ENCODE results near the gene STK39. TPM values are rescaled to one million over a fixed set of nuclear protein-coding genes. Genes with fewer than 3 reads are reported as not detected.
A peak's percentile ranks its signal among the peaks of the same experiment; 100 is the strongest.

STK39 gene
- total RNA-seq, 1 donor: 18.1 TPM

DNA sequence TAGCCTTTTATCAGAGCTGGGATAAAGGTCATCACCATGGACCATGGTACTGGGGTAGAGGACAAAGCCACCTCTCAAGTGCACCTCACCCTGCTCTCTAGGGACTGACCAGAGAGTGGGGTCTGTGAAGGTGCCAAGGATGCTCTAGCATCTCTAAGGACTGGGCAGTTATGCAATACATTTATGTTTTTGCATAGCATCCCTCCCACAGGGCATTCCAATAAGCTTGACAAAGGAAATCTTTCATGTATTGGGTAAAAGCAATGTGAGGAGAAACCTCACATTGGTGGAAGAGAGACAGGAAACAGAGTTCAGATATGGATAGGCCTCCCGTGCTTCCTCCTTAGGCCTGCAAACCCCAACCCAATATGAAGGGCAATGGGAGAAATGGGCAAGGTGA, 31.6 kb downstream of the STK39 start:
- Histone ChIP-seq H3K27me3 (ENCODE audit: insufficient read depth, low read length) (no peaks in the 10 kb centered on the region), H3K79me2 (ENCODE audit: insufficient read depth, low read length) (peaks cover 64% of the 10 kb centered on the region)

DNA sequence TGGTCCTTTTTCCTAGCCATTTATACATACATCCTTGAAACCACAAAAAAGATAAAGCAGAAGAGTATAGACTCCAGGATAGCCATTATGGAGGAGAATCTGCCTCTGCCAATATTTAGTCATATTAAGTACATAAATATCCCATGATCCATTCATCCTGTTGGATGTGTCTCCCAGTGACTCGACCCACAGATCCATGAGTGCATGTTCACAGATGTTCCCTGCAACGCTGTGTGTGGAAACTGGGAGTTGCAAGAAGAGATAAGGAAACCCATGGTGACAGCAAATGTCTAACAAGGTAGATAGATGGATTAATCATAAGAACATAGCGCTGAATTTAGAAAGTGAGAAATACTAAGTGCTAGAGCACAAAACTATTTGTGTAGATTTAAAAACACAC, 34.5 kb downstream of the STK39 start:
- H3K79me2 ChIP-seq (ENCODE audit: insufficient read depth, low read length): peaks cover 63% of the 10 kb centered on the region
- peaks cover 11% of the 10 kb centered on the region for H4K20me1 ChIP-seq (ENCODE audit: insufficient read depth, low read length)
- H3K27me3 ChIP-seq (ENCODE audit: insufficient read depth, low read length): no peaks in the 10 kb centered on the region
- H3K4me2 ChIP-seq (ENCODE audit: insufficient read depth, low read length): no peak overlapping the region
- H3K9me3 ChIP-seq (ENCODE audit: low read depth, low read length): no peaks in the 10 kb centered on the region
- no peaks in the 10 kb centered on the region for H3K36me3 ChIP-seq (ENCODE audit: insufficient read depth, low read length)
- no peak overlapping the region for H3K4me3 ChIP-seq (ENCODE audit: insufficient read depth, low read length)
- H2AFZ ChIP-seq (ENCODE audit: low read length): no peak overlapping the region
- H3K4me1 ChIP-seq (ENCODE audit: insufficient read depth, low read length): peaks cover 37% of the 10 kb centered on the region
- no peak overlapping the region for H3K27ac ChIP-seq (ENCODE audit: low read depth, low read length)
- DNase-seq (ENCODE audit: insufficient read length, low spot score, missing footprints): no peak
- TF ChIP-seq, protein P1, sequence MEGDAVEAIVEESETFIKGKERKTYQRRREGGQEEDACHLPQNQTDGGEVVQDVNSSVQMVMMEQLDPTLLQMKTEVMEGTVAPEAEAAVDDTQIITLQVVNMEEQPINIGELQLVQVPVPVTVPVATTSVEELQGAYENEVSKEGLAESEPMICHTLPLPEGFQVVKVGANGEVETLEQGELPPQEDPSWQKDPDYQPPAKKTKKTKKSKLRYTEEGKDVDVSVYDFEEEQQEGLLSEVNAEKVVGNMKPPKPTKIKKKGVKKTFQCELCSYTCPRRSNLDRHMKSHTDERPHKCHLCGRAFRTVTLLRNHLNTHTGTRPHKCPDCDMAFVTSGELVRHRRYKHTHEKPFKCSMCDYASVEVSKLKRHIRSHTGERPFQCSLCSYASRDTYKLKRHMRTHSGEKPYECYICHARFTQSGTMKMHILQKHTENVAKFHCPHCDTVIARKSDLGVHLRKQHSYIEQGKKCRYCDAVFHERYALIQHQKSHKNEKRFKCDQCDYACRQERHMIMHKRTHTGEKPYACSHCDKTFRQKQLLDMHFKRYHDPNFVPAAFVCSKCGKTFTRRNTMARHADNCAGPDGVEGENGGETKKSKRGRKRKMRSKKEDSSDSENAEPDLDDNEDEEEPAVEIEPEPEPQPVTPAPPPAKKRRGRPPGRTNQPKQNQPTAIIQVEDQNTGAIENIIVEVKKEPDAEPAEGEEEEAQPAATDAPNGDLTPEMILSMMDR (IDR thresholded peaks at IDR 0.05; ENCODE audit: extremely low read depth, low read depth, low read length): no peak

More for the DNA sequence above, 31.6 kb downstream of the STK39 start:
- Histone ChIP-seq H3K4me2 (ENCODE audit: insufficient read depth, low read length) (peak overlapping the region; percentile 6), H3K4me1 (ENCODE audit: insufficient read depth, low read length) (peaks cover 28% of the 10 kb centered on the region), H2AFZ (ENCODE audit: low read length) (no peak overlapping the region), H3K27ac (ENCODE audit: low read depth, low read length) (no peak overlapping the region), H4K20me1 (ENCODE audit: insufficient read depth, low read length) (peaks cover 15% of the 10 kb centered on the region), H3K9me3 (ENCODE audit: low read depth, low read length) (no peaks in the 10 kb centered on the region), H3K36me3 (ENCODE audit: insufficient read depth, low read length) (no peaks in the 10 kb centered on the region), H3K4me3 (ENCODE audit: insufficient read depth, low read length) (no peak overlapping the region)
- TF ChIP-seq, protein P1 (IDR thresholded peaks at IDR 0.05; ENCODE audit: extremely low read depth, low read depth, low read length): no peak
- no peak for DNase-seq (ENCODE audit: insufficient read length, low spot score, missing footprints)

DNA sequence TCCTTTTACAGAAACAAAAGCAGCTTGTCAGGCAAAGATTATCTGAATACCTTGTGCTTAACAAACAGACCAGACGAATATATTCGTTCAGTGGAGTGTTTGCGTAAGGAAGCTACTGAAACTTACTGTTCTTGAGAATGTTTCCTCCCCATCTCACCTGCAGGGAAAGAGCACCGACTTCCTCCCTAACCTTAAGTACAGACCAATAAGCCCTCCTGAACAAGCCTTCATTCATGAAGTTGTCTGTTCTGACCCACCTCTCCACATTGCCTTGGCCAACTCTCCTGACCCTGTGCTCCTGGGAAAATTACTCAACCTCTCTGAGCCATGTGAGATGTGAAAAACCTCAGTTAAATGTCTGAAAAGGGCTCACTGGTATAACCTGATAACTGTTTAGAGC, 35.2 kb downstream of the STK39 start:
- TF ChIP-seq, protein P1 (IDR thresholded peaks at IDR 0.05; ENCODE audit: extremely low read depth, low read depth, low read length): no peak
- Histone ChIP-seq H3K4me1 (ENCODE audit: insufficient read depth, low read length) (peaks cover 41% of the 10 kb centered on the region), H3K27ac (ENCODE audit: low read depth, low read length) (no peak overlapping the region), H2AFZ (ENCODE audit: low read length) (no peak overlapping the region), H3K4me2 (ENCODE audit: insufficient read depth, low read length) (no peak overlapping the region), H3K36me3 (ENCODE audit: insufficient read depth, low read length) (no peaks in the 10 kb centered on the region), H3K79me2 (ENCODE audit: insufficient read depth, low read length) (peaks cover 66% of the 10 kb centered on the region), H3K4me3 (ENCODE audit: insufficient read depth, low read length) (no peak overlapping the region), H3K27me3 (ENCODE audit: insufficient read depth, low read length) (no peaks in the 10 kb centered on the region), H3K9me3 (ENCODE audit: low read depth, low read length) (no peaks in the 10 kb centered on the region), H4K20me1 (ENCODE audit: insufficient read depth, low read length) (peaks cover 11% of the 10 kb centered on the region)
- DNase-seq (ENCODE audit: insufficient read length, low spot score, missing footprints): no peak

DNA sequence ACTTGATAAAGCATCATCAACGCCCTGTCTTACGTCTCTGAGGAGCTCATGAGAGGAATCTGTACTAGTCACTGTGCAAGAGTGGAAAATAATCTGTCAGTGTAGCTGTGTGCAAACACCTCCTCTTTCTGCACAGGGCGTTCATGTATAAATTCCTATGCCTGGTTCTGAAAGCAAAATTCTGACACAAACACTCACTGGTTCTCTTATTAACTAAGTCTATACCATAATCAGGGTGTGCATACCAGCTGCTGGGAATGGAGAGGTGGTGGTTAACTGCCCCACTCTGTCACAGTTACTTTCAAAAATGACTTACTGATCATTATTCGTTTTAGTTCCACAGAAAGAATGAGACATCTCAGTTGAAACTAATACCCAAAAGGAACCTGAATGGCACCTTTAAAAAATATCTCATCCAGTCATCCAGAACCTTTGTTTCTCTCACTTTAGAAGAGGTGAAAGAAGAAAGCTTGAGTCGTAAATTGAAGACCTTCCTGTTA, 35.7 kb downstream of the STK39 start:
- TF ChIP-seq, protein P1 (IDR thresholded peaks at IDR 0.05; ENCODE audit: extremely low read depth, low read depth, low read length): no peak
- Histone ChIP-seq H3K27me3 (ENCODE audit: insufficient read depth, low read length) (no peaks in the 10 kb centered on the region), H3K4me3 (ENCODE audit: insufficient read depth, low read length) (no peak overlapping the region), H3K4me1 (ENCODE audit: insufficient read depth, low read length) (peaks cover 40% of the 10 kb centered on the region), H4K20me1 (ENCODE audit: insufficient read depth, low read length) (peaks cover 11% of the 10 kb centered on the region), H3K9me3 (ENCODE audit: low read depth, low read length) (no peaks in the 10 kb centered on the region), H2AFZ (ENCODE audit: low read length) (no peak overlapping the region), H3K36me3 (ENCODE audit: insufficient read depth, low read length) (no peaks in the 10 kb centered on the region), H3K4me2 (ENCODE audit: insufficient read depth, low read length) (no peak overlapping the region), H3K27ac (ENCODE audit: low read depth, low read length) (peak overlapping the region; percentile 42), H3K79me2 (ENCODE audit: insufficient read depth, low read length) (peaks cover 66% of the 10 kb centered on the region)
- no peak for DNase-seq (ENCODE audit: insufficient read length, low spot score, missing footprints)

Data from osteoblast (primary cell).